ENCODE measurements around the gene MAPKAP1. TPM values are rescaled to one million over a fixed set of nuclear protein-coding genes. Genes with fewer than 3 reads are reported as not detected.

MAPKAP1 gene
- total RNA-seq, 2 donors from 2014 or later, result 62.1 to 78.9 TPM

- no peaks in the 10 kb centered on the region for H3K9me3 ChIP-seq
- DNase-seq (ENCODE audit: low spot score), result no peak
- no peak overlapping the region for H3K4me3 ChIP-seq
- H3K4me1 ChIP-seq, result peaks cover 0 to 42% of the 10 kb centered on the region in 2 donors
- no peak overlapping the region for H3K27ac ChIP-seq
- no peak for TF ChIP-seq CTCF (IDR thresholded peaks at IDR 0.05)
- H3K27me3 ChIP-seq, result no peaks in the 10 kb centered on the region
- H3K36me3 ChIP-seq, result no peaks in the 10 kb centered on the region
These were observed 236.8 kb downstream of the MAPKAP1 start for GRCh38 chr9:125470189-125470588.

GRCh38 chr9:125468646-125469045 lies 238.4 kb downstream of the MAPKAP1 start:
- H3K36me3 ChIP-seq, result no peaks in the 10 kb centered on the region
- H3K9me3 ChIP-seq, result no peaks in the 10 kb centered on the region
- TF ChIP-seq CTCF (IDR thresholded peaks at IDR 0.05), result no peak
- peaks cover 0 to 32% of the 10 kb centered on the region in 2 donors for H3K4me1 ChIP-seq
- no peak for DNase-seq (ENCODE audit: low spot score)
- no peak overlapping the region for H3K27ac ChIP-seq
- H3K4me3 ChIP-seq, result no peak overlapping the region
- no peaks in the 10 kb centered on the region for H3K27me3 ChIP-seq

GRCh38 chr9:125467116-125467740 lies 239.8 kb downstream of the MAPKAP1 start:
- H3K27me3 ChIP-seq, result no peaks in the 10 kb centered on the region
- H3K27ac ChIP-seq, result no peak overlapping the region
- H3K36me3 ChIP-seq, result no peaks in the 10 kb centered on the region
- H3K4me3 ChIP-seq, result no peak overlapping the region
- no peaks in the 10 kb centered on the region for H3K9me3 ChIP-seq
- no peak for TF ChIP-seq CTCF (IDR thresholded peaks at IDR 0.05)
- peaks cover 0 to 18% of the 10 kb centered on the region in 2 donors for H3K4me1 ChIP-seq
- DNase-seq (ENCODE audit: low spot score), result no peak

- H3K27me3 ChIP-seq, result no peaks in the 10 kb centered on the region
- no peaks in the 10 kb centered on the region for H3K36me3 ChIP-seq
- no peaks in the 10 kb centered on the region for H3K9me3 ChIP-seq
- peak overlapping the region in 1 of 2 donors; percentile 18 for H3K27ac ChIP-seq
- no peak for TF ChIP-seq CTCF (IDR thresholded peaks at IDR 0.05)
- no peak overlapping the region for H3K4me3 ChIP-seq
- no peak for DNase-seq (ENCODE audit: low spot score)
- H3K4me1 ChIP-seq, result peaks cover 0 to 17% of the 10 kb centered on the region in 2 donors
These were observed 240.6 kb downstream of the MAPKAP1 start for GRCh38 chr9:125466411-125466810.

GRCh38 chr9:125464591-125465385 lies 242.2 kb downstream of the MAPKAP1 start:
- no peak for TF ChIP-seq CTCF (IDR thresholded peaks at IDR 0.05)
- Histone ChIP-seq H3K4me1 (peaks cover 0 to 17% of the 10 kb centered on the region in 2 donors), H3K27ac (no peak overlapping the region), H3K27me3 (no peaks in the 10 kb centered on the region), H3K9me3 (no peaks in the 10 kb centered on the region), H3K4me3 (no peak overlapping the region), H3K36me3 (no peaks in the 10 kb centered on the region)
- DNase-seq (ENCODE audit: low spot score), result no peak

Data from right atrium auricular region (tissue), 2 donors.